ENCODE data around the gene SSBP2.

Gene SSBP2

DNA sequence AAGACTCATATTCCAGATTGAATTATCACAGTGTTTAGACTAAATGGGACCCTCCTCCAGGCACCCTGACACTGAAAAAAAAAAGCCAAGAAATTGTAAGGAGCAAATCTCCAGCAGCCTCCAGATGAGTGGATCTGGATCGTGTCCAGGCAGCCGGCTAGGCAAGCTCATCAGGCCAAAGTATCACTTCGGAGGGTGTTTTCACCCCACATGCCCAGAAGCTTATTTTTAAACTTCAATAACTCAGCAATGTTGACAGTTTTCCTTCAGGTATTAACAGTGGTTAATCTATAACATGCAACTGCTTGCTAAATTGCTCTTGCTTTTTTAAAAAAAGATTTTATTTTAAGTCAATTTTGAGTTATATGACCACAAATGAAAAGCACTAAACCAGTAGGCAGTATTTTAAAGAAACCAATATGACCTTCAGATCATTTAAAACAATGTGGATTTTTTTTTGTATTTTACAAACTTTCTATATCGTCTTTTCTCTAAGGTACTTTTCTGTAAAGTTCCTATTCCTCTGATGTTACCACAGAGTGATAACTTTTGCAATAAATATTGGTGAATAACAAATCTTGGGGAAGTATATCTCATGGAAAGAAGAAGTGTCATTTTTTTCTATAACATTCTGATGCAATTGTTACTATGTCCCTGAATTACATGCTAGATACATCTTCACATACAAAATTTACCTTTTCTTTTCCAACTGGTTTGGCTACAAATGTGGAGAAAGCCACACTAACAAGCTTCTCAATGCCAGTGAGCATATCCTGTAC, 387.6 kb downstream of the SSBP2 start:
- DNase-seq, result peak; percentile 10

Data from SIG-M5 (cell line).